Activated T-cell treated with anti-CD3 and anti-CD28 coated beads, Interleukin-2, amount 50 U/mL, for 1 hour (primary cell): ENCODE measurements around the gene GOLT1A.

Source experiments
- DNase-seq: peaks from one replicate; pipeline ENCODE4 v3.0.0-alpha.2; 2020

Gene GOLT1A

DNA sequence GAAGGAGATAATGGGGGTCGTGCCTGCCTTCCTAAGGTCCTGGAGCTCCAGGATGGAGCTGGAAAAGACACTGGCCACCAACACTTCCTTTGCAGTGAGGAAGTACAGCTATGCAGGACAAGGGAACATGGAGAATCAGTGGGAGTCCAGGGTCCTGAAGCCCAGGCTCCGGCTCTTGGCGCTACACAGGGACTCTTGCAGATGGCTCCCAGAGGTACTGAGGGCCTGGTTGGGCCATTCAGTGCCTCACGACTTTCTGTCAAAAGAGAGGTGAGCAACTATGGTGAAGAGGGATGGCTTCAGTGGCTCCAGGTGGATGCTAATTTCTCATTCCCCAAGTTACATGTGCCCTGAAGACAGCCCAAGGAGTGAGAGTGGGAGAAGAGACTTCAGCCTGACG, 60.1 kb downstream of the GOLT1A start:
- no peak for DNase-seq

DNA sequence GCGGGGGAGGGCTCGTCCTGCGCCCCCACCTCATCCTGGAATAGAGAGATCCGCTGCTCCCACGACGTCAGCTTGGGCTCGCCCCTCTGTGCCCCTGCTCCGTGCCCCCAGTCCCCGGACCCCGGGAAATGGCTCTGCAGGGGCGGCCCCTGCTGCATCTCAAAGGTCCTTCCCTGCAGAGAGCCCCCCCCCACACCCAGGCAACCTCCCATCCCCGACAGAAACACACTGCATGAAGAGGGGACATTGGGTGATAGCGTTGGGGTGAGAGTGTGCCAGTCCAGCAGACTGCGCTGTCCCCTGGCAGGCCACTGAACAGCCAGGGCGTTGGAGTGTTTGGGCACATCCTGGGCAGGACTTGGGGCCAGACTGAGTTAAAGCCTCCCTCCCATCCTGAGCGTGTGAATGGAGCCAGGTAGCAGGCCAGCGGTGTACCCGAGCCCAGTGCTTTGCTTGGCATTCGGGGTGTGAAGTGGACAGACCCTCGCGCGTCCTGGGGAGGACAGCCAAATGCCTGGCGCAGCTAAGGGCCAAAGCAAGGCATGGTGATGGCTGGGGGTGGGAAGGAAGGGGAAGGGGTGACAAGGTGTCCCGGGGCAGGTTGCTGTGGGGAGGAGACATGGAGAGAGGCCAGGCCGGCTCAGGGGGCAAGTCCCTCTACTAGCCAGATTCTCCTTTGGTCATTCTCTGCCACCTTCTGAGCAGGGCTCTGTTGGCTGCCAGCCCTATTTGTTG, 61.3 kb downstream of the GOLT1A start:
- no peak for DNase-seq

DNA sequence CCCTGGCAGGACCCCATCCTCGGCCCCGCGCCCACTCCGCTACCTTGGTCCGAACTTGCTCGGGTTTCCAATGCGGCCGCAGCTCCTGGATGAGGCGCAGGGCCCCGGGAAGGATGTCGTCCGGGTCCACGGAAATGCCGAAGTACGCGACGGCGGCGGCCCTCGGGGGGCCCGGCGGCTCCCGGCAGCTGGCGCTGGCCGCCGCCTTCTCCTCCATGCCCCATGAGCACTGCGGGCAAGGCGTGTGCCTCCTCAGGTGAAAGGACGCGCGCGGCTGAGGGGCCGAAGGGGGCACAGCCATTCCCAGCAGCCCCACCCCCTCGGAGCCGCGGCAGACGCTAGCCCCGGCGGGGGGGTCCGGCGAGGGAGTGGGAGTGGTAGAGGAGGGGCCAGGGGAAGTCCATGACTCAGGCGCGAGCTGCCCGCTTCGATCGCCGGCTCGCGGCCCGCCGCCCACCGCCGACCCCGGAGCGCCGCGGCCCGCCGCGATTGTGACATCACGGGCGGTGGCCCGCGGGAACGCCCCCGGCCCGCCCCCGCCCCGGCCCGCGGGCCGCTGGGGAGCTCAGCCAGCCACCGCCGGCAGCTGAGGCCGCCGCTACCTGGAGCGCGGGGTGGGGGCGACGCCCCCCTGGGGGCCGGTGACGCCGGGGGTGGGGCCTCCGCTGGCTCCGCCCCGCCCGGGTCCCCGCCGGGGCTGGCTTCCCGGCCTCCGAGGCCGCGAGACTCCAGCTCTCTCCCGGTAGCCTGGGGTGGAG, 62.1 kb downstream of the GOLT1A start, which contains the start of gene ETNK2:
ETNK2 (minus strand) TSS at position 493 of the 758 bp plus-strand sequence; CDS start at position 301, 192 bp downstream.
- peak; percentile 78 for DNase-seq

GRCh38 chr1:204150702-204151551, 62.9 kb downstream of the GOLT1A start:
- no peak for DNase-seq

GRCh38 chr1:204149635-204150565, 63.9 kb downstream of the GOLT1A start:
- no peak for DNase-seq

- DNase-seq = no peak
These were observed 64.7 kb downstream of the GOLT1A start for GRCh38 chr1:204149107-204149506.
